GM18520 (cell line): ENCODE results near the gene PLEKHG3.

Experiments
- ATAC-seq: cut with Tn5 transposase; IDR thresholded peaks from one replicate; pipeline ENCODE4 v1.9.1; 2021; ENCODE audit not compliant: unreplicated experiment

The PLEKHG3 gene

DNA sequence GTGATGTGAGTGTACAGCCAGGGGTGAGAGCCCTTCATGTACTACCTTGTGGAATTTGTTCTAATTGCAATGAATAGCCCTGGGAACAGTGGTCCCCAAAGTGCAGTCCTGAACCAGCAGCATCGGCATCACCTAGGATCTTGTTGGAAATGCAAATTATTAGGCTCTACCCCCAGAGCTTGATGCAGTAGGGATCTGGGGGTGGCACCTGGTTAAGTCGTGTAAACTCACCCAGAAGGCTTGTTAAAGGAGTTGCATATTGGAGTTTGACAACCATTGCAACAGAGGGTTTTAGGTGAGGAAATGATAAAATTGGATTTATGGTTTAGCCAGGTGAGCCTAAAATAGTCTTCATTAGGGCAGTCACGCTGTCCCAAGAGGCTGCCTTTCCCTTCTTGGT is 73.2 kb downstream of the PLEKHG3 start:
- ATAC-seq: no peak

DNA sequence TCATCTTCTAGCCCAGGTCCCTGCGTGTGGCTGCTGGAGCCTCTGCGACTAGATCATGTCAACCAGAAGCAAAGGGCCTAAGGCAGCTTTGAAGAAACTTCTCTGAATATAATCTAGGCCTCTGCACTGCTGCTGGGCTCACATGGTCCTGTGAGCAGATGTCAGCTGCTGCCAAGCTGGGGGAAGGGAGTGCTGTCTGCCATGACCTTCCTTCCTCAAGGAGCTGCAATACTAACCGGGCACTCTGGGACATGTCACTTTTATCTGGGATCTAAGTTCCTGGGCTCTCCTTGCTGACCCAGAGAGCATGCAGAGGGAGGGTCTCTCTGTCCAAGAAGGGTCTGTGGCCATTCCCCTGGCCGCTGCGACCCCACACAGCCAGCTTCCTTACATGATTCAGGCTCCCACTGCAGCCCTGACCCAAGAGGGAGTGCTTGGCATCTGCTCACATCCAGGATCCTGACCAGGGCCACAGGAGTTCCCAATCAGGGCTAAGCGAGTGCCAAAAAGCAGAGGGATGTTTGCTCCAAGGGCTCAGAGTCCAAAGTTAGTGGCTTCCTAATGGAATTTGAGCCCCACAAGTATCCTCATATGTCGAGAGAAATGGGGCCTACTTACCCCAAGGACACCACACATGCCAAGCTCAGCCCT is 74.0 kb downstream of the PLEKHG3 start:
- no peak for ATAC-seq

DNA sequence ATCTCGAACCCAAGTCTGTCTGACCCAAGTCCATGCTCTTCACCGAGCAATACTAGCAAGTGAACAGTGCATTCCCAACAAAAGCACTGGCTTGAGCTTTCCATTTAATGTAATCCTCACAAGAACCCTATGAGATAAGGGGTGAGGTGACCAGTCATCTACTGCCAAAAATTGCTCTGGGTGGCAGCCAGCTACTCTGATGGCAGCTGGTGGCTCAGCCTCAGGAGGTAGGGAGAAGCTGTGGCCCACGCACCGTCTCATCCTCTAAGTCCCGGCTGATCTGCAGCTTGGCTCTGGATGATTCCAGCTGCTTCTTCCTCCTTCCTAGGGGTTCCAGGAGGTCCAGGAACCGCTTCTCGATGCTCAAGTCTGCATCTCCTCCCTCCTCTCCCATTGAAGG is 75.2 kb downstream of the PLEKHG3 start:
- no peak for ATAC-seq

DNA sequence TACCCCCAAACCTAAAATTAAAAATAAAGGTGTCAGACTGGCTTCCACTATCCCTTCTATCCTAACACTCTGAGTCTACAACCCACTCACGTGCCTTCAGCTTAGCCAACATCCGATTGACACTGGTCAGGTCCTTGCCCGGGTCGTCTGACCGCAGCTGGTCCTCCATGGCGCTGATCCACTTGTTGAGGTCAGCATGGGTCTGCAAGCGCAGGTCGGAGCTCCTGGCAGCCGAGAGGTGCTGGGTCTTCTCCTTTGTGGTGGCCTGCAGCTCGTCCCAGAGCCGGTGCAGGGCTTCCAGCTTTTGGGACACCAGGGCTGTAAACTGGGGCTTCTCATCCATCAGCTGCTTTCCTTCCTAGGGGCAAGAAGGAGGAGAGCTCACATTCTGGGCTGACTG is 78.0 kb downstream of the PLEKHG3 start:
- no peak for ATAC-seq

DNA sequence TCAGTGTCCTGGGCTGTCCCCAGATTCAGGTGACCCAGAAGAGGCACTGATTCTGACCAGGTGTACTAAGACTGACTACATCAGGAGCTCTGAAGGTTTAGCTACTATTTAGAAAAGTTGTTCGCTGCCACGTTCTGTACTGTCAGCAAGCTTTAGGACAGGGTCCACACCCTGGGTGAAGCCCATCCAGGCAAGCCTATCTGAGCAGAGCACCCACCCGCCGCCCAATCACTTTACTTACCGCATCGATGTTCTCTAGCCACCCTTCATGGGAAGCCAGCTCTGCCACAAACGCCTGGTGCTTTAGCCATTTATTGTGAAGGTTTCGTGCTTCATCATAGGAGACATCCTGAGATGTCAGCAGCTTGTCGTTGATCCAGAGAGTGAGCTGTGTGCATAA is 79.8 kb downstream of the PLEKHG3 start:
- no peak for ATAC-seq

DNA sequence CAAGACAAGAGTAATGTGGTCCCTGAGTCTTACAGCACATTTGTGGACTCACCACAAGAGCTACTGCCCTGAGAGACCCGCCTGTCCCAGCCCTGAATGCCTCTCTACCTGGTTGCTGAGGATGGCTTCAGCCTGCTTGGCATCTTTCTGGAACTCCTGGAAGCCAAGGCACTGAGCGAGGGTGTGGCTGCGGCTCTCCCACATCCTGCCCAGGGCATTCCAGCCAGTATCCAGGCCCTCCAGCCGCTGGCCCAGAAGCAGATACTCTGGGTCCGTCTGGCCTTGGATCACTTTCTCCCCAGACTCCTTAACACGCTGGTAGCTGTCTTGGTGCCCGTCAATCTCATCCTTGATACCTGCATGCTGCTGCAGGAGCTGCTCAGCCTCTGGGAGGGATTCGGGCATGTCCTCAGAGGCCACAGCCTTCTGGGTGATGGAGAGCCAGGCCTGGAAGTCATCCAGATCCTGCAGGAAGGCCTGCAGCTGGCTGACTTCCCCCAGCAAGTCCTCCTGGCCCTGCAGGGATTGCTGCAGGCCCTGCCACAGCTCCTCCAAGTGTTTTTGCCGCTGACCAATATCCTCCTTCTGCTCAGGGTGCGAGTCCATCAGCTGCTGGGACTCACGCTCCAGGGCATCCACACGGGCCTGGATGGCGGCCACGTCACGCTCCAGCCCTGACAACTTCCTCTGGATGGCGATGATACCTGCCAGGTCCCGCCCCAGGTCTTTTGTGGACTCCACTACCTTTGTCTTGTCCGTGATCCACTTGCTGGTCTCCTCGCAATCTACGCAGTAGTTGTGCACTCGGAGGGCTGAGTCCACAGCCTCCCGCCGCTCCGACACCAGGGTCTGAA is 82.3 kb downstream of the PLEKHG3 start:
- ATAC-seq: no peak

DNA sequence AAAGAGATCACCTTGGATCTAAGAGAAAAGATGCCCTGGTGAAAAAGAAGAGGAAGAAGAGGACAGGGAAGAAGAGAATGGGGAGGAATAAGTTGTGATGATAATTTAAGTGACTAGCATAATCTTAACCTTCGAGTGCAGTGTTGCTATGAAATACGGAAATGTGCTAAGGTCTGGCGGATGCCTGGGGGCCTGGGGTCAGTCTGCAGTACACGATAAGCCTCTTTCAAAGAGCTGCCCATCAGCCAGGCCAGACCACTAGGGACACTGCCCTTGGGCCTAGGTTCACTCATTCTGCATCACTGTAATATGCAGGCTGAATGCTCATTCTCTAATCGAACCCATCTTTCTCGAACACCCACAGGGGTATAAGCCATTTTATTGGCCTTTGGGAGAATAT is 83.4 kb downstream of the PLEKHG3 start:
- ATAC-seq: no peak

DNA sequence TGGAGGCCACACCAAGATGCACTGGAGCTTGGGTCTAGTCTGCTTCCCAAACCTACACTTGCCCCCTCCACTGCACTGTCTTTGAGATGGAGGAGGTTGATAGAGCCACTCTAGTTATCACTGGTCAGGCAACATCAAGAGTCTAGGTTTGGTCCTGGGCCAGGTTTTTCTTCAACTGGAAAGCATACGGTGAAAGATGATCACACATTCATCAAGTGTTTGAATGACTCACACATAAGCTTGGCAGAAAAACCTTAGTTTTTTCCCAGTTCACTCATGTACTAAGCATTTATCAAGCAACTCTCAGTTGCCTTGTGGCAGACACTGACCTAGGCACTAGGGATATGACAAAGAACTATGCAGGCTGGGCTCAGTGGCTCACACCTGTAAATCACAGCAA is 84.5 kb downstream of the PLEKHG3 start:
- no peak for ATAC-seq

DNA sequence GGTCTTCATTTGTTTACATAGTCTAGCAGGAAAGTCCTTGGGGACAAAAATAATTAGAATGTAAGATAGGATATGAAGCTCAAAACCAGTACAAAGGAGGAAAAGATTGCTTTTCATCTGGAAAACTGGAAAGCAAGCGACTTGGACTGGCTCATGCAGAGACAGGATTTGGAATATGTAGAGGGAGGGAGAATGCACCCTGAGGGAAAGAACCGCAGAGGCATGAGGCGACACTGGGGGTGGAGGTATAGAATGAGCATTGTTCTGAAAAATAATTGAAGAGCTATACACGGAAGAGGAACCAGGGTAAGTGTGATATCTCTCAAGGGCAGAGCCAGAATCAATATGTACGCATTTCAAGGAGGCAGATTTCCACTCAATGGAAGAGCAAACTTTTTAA is 85.5 kb downstream of the PLEKHG3 start:
- no peak for ATAC-seq

DNA sequence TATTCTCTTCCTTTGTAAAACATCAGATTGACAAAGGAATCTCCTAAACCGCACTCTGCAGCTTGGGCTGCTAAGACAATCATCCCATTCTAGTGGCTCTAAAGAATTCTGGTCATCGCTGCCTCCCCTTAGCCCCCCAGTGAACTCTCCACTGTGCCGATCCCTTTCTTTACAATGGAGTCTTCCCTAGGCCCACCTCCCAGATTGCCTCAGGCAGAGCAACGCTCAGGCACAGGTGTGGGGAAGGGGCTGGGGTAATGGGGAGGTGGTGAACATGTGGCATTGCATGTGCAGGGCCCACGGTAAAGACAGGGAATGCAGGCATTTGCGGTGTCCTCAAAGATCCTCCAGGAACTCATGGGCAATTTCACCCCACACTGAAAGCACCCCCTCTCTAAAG is 86.3 kb downstream of the PLEKHG3 start:
- no peak for ATAC-seq

DNA sequence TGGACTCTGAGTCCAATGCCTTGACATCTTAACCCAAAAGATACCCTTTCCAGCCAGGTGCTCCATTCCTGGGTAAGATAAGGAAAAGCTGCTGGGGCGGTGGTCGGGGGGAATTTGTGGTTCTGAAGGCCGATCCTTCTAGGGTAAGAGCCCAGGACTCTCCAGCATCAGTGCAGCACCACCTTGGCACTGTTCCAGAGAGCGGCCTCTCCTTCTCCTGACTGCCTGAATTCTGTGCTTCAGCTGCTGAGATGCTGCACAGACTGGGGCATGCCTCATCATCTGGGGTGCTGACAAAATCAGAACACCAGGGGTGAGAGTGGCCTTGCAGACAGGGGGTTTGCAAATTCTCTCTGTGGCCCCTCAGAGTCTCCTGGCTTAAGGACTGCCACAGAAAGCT is 88.0 kb downstream of the PLEKHG3 start:
- no peak for ATAC-seq

DNA sequence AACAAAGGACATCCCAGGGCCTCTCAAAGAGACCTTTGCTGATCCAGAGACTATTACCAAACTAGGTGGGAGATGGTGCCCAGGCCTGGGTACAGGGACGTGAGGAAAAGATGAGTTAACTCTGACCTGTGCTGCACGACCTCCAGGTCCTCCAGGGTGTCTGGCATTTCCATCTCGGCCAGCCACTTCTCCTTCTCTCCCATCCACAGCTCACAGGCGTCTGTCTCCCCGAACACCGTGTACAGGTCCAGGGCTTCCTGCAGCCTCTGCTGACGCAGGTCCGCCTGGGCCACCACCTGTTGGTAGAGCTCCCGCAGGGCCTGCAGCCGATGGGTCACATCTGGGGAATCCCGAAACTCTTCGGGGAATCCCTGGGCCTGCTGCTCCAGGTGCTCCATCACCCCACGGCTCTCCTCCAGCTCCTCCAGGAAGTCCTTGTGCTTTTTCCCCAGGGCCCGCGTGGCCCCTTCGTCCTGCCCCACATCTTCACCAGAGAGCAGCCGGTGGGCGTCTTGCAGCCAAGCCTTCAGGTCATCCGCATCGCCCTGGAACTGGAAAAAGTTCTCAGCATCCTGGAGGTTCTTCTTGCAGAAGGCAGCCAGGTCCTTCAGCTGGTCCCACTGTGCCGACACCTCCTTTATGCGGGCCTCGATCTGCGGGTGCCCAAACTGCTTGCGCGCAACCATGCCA is 88.8 kb downstream of the PLEKHG3 start:
- no peak for ATAC-seq

DNA sequence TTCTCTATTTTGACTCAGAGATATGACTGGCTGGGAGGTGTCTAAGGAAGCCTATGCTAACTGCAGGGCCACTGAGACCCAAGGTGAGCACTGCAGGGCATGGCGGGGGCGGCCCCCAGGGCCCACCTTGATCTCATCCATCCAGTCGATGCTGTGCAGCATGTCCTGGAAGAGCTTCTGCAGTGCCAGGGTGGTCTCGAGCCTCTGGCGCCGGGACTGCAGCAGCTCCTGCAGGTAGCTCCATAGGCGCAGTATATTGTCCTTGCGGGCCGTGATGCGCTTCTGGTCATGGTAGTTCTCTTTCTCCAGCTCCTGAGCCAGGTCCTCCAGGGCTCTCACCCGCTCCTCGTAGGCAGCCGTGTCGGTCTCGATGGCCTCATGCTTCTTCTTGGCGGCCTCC is 91.0 kb downstream of the PLEKHG3 start:
- no peak for ATAC-seq

DNA sequence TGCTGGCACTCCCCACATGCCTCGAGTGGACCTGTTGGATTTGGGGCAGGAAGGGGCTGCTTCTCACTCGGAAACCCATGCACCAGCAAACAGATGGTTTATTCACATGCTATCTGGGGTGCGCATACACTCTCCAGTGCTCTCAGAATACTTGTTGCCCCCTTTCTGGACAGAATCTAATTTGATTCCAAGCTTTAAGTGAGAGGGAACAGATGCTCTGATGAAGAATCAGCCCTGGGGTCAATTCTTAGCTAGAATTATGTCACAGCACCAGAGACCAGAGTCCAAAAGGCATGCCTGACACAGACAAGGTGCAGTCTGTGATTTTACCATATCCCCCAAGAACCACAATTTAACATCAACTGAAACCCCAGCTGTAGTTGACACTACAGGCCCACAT is 91.7 kb downstream of the PLEKHG3 start:
- ATAC-seq: no peak

DNA sequence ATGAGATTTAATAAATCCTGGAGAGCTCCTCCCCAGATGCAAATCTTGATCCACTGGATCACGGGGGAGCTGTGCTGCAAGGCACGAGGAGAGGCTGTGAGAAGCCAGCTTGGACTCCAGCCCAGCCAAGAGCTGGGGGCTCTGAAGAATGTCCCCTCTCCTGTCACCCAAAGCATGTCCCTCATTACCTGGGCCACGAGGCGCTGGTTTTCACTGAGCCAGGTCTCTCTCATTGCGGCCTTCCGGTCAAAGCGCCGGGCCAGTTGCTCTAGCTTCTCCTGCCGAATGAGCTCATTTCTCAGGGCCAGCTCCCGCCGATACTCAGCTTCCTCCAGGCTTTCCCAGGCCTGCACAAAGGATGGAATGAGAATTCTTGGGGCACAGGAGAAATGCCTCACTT is 92.1 kb downstream of the PLEKHG3 start:
- ATAC-seq: no peak

DNA sequence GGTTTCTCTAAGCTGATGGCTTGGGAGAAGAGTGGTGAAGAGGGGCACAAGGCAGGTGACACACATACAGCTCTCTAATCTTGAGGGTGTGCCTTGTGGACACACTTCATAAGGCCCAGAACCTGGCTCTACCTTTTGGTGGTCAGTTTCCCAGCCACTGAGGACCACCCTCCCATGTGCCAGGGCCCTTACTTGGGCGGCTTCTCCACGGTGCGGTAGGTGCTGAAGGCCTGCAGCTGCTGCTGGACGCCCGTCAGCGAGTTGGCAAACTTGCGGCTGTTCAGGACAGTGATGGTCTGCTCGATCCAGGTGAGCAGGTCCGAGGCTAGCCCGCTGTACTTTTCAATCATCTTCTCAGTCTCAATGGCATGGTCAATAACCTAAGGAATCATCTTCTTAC is 95.3 kb downstream of the PLEKHG3 start:
- no peak for ATAC-seq
